T-helper 22 cell (primary cell): ENCODE measurements around the gene ZMAT3.
"Not testable (repeated sequence)": the region's sequence is repeated elsewhere in the genome, so short reads cannot be mapped to it uniquely, and the experiment has no call there.

Experiments
- DNase-seq: peaks from one replicate; pipeline ENCODE4 v3.0.0-alpha.2; 2020; ENCODE audit warnings: low read depth

Gene ZMAT3

DNA sequence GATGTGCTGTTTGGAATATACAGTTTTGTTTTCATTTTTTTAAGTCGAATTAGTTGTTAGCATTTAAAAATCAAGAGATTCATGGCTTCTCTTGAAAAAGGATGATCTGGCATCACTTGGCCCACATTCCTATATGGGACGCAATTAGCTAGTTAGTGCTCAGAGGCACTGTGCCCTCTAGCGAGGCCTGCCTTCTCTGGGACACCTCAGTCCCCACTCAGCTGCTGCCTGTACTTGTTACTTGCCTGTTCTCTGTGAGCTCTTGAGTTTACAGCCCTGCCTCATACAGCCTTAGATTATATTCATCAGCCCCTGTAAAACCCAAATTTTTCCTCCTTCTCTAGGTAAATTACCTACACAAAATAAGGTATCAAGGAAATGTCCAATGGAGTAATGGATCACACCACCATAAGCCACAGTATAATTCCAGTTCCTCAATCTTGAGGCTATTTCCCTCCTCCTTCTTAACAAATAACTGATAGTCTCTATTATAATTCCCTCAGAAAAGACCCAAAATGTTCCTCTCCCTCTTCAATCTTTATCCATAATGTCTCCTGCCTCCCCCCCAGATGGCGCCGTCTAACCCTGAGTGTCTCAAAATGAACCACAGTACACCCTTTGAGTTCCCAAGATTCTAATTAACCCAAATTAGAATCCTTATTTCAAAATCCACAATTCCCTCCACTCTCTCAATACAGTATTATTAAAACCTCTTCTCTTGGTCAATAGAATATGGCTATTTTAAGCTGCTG is 2.7 kb downstream of the ZMAT3 start:
- DNase-seq = no peak

DNA sequence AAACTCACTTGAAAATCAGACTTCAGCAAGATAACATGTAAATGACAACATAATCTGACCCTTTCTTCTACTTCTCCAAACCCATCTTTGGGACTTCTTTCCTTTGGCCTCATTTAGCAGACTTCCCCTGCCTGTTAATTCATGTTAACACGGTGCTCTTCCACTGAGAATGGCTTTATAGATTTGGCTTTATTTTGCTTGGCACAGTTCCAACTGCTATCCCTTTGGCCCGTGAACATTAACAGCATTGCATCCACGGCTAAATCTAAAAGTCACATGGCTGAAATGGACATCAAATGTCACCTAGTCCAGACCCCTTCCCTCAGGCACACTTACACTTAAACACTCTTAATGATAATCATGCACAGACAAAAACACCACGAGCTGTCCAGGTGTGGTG is 3.8 kb downstream of the ZMAT3 start:
- DNase-seq = no peak

GRCh38 chr3:179067291-179067690 is 4.3 kb downstream of the ZMAT3 start:
- DNase-seq = no peak

- DNase-seq = no peak
These were observed 7.6 kb downstream of the ZMAT3 start for GRCh38 chr3:179063945-179064560.

DNA sequence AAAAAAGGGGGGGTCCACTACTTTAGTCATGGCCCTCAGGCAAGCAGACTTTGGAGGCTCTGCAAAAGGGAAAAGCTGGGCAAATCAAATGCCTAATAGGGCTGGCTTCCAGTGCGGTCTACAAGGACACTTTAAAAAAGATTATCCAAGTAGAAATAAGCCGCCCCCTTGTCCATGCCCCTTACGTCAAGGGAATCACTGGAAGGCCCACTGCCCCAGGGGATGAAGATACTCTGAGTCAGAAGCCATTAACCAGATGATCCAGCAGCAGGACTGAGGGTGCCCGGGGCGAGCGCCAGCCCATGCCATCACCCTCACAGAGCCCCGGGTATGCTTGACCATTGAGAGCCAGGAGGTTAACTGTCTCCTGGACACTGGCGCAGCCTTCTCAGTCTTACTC is 15.3 kb downstream of the ZMAT3 start:
- no peak for DNase-seq

GRCh38 chr3:179054565-179054964 is 17.0 kb downstream of the ZMAT3 start:
- not testable (repeated sequence) for DNase-seq

DNA sequence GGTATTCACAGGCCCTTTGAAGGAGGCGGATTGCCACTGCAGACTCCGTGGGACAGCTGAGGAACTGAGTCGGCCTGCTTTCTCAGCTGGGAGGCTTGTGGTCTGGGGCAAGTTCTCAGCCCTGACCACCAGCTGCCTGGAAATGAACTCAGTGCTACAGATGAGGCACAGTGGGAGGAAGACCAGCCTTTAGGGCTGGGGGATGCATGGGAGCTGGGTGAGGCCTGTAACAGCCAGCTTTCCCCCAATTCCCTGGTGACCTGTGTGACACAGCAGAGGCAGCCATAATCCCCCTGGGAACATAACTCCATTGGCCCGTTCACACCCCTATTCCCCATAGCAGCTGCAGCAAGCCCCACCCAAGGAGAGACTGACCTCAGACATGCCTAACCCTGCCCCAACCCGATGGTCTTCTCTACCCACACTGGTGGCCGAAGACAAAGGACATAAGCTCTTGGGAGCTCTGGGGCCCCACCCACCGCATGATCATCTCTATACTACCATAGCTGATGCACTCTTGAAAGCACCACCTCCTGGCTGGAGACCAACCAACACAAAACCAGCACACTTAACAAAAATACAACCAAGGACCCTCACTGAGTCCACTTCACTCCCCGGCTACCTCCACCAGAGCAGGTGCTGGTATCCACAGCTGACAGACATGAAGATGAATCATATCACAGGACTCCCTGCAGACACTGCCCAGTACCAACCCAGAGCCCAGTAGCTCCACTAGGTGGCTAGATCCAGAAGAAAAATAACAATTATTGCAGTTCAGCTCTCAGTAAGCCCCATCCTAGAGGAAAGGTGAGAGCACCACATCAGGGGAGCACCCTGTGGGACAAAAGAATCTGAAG is 24.9 kb downstream of the ZMAT3 start:
- DNase-seq = no peak

GRCh38 chr3:179045719-179046402 is 25.7 kb downstream of the ZMAT3 start:
- DNase-seq = no peak

DNA sequence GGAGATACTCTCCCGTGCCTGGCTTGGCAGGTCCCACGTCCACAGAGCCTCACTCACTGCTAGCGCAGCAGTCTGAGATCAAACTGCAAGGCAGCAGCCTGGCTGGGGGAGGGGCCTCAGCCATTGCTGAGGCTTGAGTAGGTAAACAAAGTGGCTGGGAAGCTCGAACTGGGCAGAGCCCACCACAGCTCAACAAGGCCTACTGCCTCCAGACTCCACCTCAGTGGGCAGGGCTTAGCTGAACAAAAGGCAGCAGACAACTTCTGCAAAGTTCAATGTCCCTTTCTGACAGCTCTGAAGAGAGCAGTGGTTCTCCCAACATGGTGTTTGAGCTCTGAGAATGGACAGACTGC is 32.7 kb downstream of the ZMAT3 start:
- DNase-seq = not testable (repeated sequence)

DNA sequence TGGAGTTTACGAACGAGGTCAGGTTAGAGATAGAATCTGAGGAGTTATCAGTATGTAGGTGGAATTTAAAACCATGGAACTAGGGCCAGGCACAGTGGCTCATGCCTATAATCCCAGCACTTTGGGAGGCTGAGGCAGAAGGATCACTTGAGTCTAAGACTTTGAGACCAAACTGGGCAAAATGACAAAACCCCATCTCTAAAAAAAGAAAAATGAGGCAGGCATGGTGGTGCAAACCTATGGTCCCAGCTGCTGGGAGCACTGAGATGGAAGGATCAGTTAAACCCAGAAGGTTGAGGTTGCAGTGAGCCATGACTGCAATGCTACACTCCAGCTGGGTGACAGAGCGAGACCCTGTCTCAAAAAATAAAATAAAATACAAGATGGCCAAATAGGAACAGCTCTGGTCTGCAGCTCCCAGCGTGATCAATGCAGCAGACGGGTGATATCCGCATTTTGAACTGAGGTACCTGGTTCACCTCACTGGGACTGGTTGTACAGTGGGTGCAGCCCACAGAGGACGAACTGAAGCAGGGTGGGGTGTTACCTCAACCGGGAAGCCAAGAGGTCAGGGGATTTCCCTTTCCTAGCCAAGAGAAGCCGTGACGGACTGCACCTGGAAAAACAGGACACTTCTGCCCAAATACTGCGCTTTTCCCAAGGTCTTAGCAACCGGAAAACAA is 33.3 kb downstream of the ZMAT3 start:
- no peak for DNase-seq

DNA sequence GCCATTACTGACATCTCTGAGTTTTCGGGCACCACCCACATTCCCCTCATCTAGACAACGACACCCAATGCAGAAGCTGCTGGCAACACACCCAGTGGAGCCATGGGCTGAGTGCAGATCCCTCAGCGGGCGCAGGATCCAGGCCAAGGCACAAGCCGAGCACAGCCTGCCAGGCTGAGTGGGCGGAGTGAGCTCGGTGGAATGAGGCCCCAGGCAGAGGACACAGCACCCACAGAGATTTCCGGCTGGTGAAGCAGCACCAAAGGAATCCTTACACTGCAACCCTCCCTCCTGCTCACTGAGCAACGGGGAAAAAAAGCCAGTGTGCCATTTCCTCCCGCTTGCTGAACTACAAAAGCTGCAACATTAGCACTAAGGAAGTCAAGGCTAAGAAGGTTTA is 34.3 kb downstream of the ZMAT3 start:
- peak; percentile 24 for DNase-seq

- DNase-seq = no peak
These were observed 34.8 kb downstream of the ZMAT3 start for GRCh38 chr3:179036626-179037300.

DNA sequence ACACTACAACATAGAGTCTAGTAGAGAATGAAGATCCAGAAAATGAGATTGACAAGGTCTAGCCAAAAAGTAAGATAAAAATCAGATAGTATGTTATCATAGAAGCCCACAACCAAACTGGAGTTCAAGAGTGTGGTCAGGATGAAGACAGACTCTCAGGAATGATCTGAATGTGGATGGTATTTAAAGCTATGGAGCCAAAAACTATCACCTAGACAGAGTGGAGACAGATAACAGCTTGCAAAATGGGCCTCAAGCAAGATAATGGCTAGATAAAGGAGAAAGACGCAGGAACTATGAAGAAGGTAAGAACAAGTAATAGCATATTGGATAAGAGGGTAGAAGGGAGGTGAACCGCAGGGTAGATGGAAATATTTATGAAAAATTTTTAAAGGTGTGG is 35.4 kb downstream of the ZMAT3 start:
- no peak for DNase-seq

GRCh38 chr3:179035232-179035631 is 36.4 kb downstream of the ZMAT3 start:
- no peak for DNase-seq

- DNase-seq = not testable (repeated sequence)
These were observed 38.3 kb downstream of the ZMAT3 start for GRCh38 chr3:179033304-179033657.

DNA sequence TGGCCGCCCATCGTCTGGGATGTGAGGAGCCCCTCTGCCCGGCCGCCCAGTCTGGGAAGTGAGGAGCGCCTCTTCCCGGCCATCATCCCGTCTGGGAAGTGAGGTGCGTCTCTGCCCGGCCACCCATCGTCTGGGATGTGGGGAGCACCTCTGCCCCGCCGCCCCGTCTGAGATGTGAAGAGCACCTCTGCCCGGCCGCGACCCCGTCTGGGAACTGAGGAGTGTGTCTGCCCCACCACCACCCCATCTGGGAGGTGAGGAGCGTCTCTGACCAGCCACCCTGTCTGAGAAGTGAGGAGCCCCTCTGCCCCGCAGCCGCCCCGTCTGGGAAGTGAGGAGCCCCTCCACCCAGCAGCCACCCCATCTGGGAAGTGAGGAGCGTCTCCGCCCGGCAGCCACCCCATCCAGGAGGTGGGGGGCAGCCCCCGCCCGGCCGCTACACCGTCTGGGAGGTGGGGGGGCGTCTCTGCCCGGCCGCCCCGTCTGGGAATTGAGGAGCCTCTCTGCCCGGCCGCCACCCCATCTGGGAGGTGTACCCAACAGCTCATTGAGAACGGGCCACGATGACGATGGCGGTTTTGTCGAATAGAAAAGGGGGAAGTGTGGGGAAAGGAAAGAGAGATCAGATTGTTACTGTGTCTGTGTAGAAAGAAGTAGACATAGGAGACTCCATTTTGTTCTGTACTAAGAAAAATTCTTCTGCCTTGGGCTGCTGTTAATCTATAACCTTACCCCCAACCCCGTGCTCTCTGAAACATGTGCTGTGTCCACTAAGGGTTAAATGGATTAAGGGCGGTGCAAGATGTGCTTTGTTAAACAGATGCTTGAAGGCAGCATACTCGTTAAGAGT is 38.9 kb downstream of the ZMAT3 start:
- DNase-seq = not testable (repeated sequence)

DNA sequence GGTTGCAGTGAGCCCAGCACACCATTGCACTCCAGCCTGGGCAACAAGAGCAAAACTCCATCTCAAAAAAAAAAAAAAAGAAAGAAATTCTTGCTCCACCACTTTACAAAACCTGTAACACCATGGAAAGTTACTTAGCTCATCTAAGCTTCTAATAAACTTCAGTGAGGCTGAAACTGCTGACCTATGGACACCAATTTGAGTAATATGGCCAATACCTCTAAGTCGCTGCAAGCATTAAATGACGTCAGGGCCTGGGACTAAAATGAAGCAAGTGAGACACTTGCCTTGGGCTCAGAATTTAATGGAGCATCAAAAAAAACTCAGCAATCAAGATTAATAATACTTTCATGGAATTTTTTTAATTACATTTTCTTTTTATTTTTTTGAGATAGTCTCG is 42.5 kb downstream of the ZMAT3 start:
- no peak for DNase-seq

DNA sequence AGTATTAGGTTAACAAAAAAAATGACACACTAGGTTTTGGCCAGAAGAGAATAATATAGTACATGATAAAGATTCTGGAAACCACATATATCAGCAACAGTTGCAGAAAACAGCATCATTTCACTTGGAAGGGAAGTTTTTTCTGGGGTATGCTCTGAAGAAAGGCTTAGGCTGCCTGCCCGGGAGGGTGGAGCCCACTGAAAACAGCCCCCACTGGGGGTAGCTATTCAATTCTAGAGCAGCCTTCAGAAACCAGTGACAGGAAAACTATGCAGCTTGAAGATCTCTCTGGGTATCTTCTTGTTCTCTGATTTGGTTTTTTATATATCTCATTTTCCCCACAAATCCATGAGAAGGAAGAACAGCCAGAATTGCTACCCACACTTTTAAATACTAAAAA is 43.2 kb downstream of the ZMAT3 start:
- no peak for DNase-seq

GRCh38 chr3:179027326-179027900 is 44.2 kb downstream of the ZMAT3 start:
- no peak for DNase-seq

- DNase-seq = no peak
These were observed 45.0 kb downstream of the ZMAT3 start for GRCh38 chr3:179026636-179027035.
